Thoracic aorta (tissue), 2 donors: Measurements from ENCODE around the gene DLGAP4. TPM values are rescaled to one million over a fixed set of nuclear protein-coding genes. Genes with fewer than 3 reads are reported as not detected.

Source experiments
- ATAC-seq: fragments of 150-250 bp; one replicate; pipeline ENCODE4 v1.8.0; 2017; ENCODE audit warnings: low read depth; ENCODE audit not compliant: insufficient number of reproducible peaks, low FRiP score
- DNase-seq: peaks from one replicate; pipeline ENCODE4 v3.0.0-alpha.2; 2020; ENCODE audit warnings: low spot score
- H3K27ac ChIP-seq, 2 donors: fragments of 200-600 bp; sonication (generic); 1 replicate in 1 of 2; 2 replicates in 1 of 2; pipeline ENCODE4 v1.5.1; 2016; ENCODE audit warnings: mild to moderate bottlenecking in 2 of 2, moderate library complexity in 2 of 2
- H3K27me3 ChIP-seq: fragments of 200-600 bp; sonication (generic); replicated peaks from 2 replicates; pipeline ENCODE4 v1.6.0; 2016; ENCODE audit warnings: mild to moderate bottlenecking; ENCODE audit not compliant: insufficient read depth
- H3K36me3 ChIP-seq: fragments of 200-600 bp; sonication (generic); one replicate; pipeline ENCODE4 v1.5.1; 2016
- H3K4me1 ChIP-seq, 2 donors: fragments of 200-600 bp; sonication (generic); 1 replicate in 1 of 2; 2 replicates in 1 of 2; pipeline versions ENCODE4 v1.5.1 to v1.6.0; 2016; ENCODE audit warnings: low read depth in 2 of 2, mild to moderate bottlenecking in 1 of 2; ENCODE audit not compliant: control insufficient read depth in 1 of 2
- H3K4me3 ChIP-seq: fragments of 200-600 bp; sonication (generic); 2 replicates; pipeline ENCODE4 v1.5.1; 2016; ENCODE audit warnings: mild to moderate bottlenecking
- H3K9me3 ChIP-seq: fragments of 200-600 bp; sonication (generic); 2 replicates; pipeline ENCODE4 v1.5.1; 2016
- total RNA-seq, 2 donors: library from RNA; depleted of rRNA; stranded (reverse); fragments of >200 nt; gene quantifications; one replicate each; pipeline versions ENCODE4 v1.1.0 to v1.2.3, GENCODE V29; 2016
- TF ChIP-seq, protein P1 (sequence below): fragments of 200-600 bp; sonication (generic); IDR thresholded peaks from one replicate; pipeline ENCODE4 v1.5.1; 2019; ENCODE audit warnings: antibody characterized with exemption

Gene DLGAP4
- total RNA-seq, 2 donors from 2014 or later = 66.2 to 105 TPM

DNA sequence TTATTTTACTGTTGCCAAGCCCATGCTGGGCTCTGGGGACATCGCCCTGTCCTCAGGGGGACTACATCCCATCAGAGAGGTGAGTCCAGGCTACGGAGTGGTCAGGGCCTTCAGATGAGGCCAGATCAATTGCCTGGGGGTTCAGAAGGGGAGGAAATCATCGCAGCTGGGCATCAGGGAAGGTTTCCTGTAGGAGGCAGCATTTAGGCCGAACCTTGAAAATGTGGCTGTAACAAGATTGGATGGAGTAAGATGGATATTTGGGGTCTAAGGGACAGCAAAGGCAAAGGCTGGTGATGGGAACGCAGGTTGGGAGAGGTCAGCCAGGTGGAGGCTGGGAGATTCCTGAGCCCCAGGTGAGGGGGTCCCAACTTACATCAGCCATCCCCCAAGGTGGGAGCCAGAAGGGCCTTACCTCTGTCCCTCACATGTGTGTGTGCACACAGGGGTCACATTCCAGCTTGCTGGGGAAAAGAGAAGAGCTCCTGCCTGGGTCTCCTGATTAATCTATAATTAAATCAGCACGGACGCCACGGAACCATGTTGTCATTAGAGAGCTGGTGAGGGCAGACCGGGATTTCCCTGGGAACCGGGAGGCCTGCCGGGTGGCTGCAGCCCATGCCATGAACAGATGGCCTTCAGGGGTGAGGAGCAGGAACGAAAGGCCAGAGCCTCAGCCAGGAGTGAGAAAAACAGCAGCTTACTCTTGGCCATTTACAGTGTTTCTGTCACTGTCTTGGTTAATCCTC lies 30.5 kb upstream of the DLGAP4 start:
- H3K27me3 ChIP-seq = peaks cover 5% of the 10 kb centered on the region
- H3K4me3 ChIP-seq = no peak overlapping the region
- ATAC-seq (no peak), DNase-seq (no peak)
- H3K36me3 ChIP-seq = no peaks in the 10 kb centered on the region
- no peak overlapping the region for H3K27ac ChIP-seq
- TF ChIP-seq, protein P1, sequence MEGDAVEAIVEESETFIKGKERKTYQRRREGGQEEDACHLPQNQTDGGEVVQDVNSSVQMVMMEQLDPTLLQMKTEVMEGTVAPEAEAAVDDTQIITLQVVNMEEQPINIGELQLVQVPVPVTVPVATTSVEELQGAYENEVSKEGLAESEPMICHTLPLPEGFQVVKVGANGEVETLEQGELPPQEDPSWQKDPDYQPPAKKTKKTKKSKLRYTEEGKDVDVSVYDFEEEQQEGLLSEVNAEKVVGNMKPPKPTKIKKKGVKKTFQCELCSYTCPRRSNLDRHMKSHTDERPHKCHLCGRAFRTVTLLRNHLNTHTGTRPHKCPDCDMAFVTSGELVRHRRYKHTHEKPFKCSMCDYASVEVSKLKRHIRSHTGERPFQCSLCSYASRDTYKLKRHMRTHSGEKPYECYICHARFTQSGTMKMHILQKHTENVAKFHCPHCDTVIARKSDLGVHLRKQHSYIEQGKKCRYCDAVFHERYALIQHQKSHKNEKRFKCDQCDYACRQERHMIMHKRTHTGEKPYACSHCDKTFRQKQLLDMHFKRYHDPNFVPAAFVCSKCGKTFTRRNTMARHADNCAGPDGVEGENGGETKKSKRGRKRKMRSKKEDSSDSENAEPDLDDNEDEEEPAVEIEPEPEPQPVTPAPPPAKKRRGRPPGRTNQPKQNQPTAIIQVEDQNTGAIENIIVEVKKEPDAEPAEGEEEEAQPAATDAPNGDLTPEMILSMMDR = no peak
- H3K9me3 ChIP-seq = no peaks in the 10 kb centered on the region
- no peaks in the 10 kb centered on the region for H3K4me1 ChIP-seq

DNA sequence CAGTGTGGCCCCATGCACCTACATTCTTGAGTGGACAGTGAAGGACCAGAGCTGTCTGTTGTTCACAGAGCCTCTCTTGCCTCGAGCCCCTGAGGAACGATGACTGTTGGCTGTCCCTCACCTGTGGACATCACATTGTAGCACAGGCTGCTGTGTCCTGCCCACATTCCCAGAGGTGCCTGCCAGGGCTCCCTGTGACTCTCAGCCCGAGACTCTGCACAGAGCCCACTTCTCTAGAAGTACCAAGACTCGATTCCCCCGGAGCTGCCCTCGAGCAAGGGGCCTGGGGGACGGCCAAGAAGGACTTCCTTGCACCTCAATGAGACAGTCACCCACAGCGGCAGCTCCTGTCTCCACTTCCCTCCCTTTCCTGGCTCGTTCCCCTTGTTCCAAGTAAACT lies 28.6 kb upstream of the DLGAP4 start:
- TF ChIP-seq, protein P1 = no peak
- H3K9me3 ChIP-seq = no peaks in the 10 kb centered on the region
- no peak overlapping the region for H3K4me3 ChIP-seq
- peaks cover 5% of the 10 kb centered on the region for H3K27me3 ChIP-seq
- DNase-seq (no peak), ATAC-seq (no peak)
- H3K4me1 ChIP-seq = no peaks in the 10 kb centered on the region
- H3K36me3 ChIP-seq = no peaks in the 10 kb centered on the region
- no peak overlapping the region for H3K27ac ChIP-seq

DNA sequence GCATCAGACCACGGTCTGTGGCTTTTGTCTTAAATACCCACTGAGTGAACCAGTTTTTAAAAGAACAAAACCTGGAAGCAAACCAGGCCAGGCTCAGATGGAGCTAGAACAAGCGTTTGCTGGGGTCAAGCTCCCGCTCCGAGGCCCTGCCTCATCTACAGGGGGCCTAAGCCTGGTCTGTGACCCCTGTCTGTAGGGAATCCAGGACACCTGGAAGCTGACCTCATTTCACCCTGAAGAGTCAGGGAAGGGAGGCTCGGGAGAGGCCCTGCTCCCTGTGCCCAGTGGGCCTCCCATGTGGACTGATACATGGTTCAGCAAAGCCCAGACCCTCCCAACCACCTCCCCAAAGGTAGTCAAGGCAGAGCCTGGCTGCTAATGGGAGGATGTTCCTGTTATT lies 26.8 kb upstream of the DLGAP4 start:
- Histone ChIP-seq H3K27me3 (no peaks in the 10 kb centered on the region), H3K9me3 (no peaks in the 10 kb centered on the region), H3K36me3 (no peaks in the 10 kb centered on the region), H3K4me3 (no peak overlapping the region), H3K27ac (no peak overlapping the region), H3K4me1 (no peaks in the 10 kb centered on the region)
- TF ChIP-seq, protein P1 = no peak
- no peak for ATAC-seq
- DNase-seq = no peak

DNA sequence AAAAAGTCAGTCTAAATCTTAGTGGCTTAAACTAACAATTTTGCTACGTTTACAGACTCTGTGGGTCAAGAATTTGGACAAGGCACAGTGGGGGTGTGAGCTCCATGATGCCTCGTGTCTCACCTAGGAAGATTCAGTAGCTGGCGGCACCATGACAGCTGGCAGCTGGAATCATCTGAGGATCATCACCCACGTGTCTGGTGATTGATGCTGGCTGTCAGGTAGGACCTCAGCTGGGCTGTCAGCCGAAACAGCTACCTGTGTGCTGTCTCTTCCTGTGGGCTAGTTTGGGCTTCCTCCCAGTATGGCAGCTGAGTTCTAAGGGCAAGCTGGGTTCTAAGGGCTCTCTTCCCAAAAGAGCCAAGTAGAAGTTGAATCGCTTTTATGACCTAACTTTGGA lies 26.4 kb upstream of the DLGAP4 start:
- DNase-seq = no peak

DNA sequence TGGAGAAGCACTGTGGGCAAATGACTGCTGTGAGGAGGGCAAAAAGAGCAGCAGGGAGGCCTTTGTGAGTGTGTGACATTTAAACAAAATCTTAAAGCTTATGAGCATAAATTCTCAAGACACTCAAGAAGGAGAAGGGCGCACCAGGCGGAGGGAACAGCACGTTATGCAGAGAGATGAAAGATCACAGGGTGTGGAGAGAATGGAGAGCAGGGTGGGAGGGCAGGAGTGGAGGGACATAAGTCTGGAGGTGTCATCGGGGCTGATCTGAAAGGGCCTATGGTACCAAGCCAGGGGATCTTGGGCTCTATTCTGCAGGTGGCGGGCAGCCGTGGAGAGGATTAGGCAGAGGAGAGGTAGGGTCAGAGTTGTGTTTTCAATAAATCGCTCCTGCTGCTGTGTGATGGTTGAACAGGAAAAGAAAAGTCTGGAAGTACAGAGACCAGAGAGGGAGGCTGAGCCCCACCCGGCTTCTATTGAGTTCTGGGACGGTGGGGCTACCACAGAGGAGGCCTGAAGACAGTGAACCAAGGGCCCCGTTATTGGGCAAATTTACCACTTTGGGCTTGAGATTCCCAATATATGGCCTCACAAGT lies 24.3 kb upstream of the DLGAP4 start:
- Histone ChIP-seq H3K4me1 (no peaks in the 10 kb centered on the region), H3K27ac (no peak overlapping the region), H3K27me3 (no peaks in the 10 kb centered on the region), H3K9me3 (no peaks in the 10 kb centered on the region), H3K36me3 (no peaks in the 10 kb centered on the region), H3K4me3 (no peak overlapping the region)
- TF ChIP-seq, protein P1 = no peak
- no peak for DNase-seq
- ATAC-seq = no peak

More for the DNA sequence above, 26.4 kb upstream of the DLGAP4 start:
- TF ChIP-seq, protein P1 = no peak
- no peaks in the 10 kb centered on the region for H3K9me3 ChIP-seq
- no peak overlapping the region for H3K4me3 ChIP-seq
- no peak for ATAC-seq
- H3K4me1 ChIP-seq = no peaks in the 10 kb centered on the region
- H3K36me3 ChIP-seq = no peaks in the 10 kb centered on the region
- H3K27ac ChIP-seq = no peak overlapping the region
- H3K27me3 ChIP-seq = no peaks in the 10 kb centered on the region
